ENCODE data around the gene PLEKHS1.

DNA sequence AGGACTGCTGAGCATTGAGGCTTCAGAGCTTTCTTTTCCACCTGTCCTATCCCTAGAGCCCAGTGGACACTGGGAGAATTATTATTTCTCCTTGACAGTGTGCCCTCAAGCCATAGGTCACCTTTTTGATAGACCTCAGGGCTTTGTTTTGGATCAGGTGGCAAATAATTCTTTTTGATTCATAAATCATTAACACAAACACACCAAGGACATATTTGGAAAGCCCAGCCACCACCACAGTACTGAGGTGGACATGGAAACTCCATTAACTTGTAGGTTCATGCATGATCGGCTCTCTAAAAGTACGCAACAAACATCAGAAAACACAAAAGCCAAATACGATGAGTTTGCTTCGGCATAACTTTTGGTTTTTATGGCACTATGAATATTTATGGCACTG is 17.8 kb upstream of the PLEKHS1 start:
- TF ChIP-seq, protein P1, sequence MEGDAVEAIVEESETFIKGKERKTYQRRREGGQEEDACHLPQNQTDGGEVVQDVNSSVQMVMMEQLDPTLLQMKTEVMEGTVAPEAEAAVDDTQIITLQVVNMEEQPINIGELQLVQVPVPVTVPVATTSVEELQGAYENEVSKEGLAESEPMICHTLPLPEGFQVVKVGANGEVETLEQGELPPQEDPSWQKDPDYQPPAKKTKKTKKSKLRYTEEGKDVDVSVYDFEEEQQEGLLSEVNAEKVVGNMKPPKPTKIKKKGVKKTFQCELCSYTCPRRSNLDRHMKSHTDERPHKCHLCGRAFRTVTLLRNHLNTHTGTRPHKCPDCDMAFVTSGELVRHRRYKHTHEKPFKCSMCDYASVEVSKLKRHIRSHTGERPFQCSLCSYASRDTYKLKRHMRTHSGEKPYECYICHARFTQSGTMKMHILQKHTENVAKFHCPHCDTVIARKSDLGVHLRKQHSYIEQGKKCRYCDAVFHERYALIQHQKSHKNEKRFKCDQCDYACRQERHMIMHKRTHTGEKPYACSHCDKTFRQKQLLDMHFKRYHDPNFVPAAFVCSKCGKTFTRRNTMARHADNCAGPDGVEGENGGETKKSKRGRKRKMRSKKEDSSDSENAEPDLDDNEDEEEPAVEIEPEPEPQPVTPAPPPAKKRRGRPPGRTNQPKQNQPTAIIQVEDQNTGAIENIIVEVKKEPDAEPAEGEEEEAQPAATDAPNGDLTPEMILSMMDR (IDR thresholded peaks at IDR 0.05 in 8 of 11, conservative IDR thresholded peaks at IDR 0.05 in 3 of 11), result no peak
- no peak for TF ChIP-seq POLR2AphosphoS5 (IDR thresholded peaks at IDR 0.05)

Data from spleen (tissue), 7 donors.